Activated CD4-positive, alpha-beta T cell treated with anti-CD3 and anti-CD28 coated beads, Interleukin-2, Interleukin-4, amounts not matched to agents 100 ng/mL and 50 ng/mL, durations not matched to agents 16 hours and 8 hours (primary cell): ENCODE measurements around the gene ADNP.

Source experiments
- DNase-seq: peaks from one replicate; pipeline ENCODE4 v3.0.0-alpha.2; 2020; ENCODE audit warnings: low spot score

Gene ADNP

DNA sequence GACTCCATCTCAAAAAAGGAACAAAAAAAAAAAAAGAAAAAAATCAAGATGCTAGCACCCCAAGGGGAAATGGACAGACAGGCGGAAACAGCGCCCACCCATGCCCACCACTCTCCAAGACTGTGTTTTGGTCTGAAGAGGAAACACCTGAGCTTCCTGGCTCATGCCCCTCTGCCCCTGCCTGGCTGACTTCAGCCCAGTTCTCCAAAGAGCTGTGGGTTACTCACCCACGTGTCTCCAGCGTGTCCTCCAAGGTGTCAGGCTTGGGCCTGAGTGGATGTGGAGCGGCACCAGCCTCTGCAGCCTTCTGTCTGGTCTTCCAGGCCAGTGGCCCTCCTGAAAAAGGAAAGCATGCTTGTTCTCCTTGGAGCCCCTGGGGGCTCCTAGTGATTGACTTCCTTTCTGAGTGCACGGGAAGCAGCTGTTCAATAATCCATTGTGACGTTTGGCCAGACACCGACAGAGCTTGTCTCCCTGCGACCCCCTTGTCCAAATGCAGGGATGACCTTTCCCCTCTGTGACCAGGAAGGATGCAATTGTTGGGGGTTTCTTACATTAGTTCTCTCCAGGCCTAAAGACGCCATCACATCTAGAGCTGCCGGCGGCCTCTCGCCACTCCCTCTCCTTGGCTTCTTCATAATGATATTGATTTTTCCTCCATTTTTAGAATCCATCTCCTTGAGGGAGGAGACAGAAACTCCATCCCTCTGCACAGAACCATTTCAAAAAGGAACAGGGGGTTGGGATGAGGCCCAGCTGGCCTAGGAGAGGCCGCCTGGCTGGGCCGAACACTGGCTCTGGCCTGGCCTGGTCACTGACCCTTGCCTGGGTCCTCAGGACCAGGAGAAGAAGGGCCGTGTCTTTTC, 58.4 kb downstream of the ADNP start:
- DNase-seq: no peak

DNA sequence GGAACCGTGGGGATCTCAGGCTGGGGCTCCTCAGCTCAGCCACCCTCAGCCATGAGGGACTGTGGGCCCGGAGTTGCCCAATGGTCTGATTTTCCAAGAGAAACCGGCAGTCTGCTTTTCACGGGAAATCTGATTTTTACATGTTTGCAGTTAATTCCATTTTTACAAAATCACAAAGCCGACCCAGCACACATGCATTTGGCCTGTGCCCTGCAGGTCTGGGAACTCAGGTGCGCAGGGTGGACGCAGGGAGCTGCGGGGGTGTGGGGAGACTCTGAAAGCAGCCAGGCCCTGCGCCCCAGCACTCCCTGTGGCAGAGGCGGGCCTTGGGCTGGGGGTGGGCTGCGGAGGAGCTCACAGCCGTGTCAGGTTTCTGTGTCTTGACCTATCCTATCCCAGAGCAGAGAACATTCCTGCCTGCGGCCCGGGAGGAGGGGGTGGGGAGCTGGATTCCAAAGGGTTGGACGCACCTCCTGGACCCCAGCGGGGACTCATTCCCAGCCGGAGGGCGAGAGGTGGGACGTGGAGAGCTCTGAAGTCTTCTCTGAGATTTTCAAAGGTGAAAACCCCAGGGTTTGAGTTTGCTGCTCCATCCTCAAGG, 60.6 kb downstream of the ADNP start:
- no peak for DNase-seq

DNA sequence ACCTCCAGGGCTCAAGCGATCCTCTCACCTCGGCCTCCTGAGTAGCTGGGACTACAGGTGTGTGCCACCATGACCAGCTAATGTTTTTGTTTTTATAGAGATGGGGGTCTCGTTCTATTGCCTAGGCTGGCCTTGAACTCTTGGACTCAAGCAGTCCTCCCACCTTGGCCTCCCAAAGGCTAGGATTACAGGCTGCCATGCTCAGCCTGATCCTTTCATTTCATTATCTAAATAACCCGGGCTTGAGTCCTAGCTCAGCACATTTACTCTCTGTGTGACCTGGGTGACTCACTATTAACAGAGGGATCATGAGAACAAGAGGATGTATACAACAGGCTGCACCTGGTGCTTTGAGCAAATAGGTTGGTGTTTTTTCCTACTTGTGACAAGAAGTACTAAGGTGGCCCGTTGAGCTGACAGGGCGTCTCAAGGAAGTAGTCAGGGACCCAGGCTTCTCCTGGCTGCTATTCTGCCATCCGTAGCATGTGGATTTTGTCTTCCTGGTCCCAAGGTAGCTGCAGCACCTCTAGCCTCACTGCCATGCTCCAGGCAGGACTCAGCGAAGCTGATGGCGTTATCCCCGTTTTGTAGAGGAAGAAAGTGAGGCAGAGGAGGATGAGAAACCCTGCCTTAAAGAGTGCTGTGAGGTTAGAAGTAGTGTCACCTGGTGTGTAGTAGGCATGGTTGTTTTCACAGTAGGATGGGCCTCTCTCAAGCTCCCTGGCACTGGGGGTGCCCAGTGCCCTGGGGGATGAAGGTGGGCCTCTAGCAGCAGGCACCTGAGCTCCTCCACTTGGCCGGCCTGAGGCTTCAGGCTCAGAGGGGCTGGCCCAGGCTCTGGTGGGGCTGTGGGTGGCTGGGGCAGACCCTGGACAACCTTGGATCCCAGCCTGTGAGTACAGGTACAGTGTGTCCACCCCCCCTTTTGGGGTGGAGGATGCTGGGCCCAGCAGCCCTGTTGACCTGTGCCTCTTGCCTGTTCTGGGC, 62.4 kb downstream of the ADNP start:
- no peak for DNase-seq

DNA sequence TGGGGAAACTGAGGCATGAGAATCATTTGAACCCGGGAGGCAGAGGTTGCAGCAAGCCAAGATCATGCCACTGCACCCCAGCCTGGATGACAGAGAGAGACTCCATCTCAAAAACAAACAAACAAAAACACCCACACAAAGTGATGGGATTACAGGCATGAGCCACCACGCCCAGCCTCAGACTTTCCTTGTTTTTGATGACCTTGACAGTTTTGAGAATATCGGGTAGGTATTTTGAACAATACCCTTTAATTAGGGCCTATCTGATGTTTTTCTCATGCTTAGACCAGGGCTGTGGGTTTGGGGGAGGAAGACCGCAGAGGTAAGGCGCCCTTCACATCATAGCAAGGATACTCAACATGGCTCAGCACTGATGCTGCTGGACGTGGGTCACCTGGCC, 63.4 kb downstream of the ADNP start:
- no peak for DNase-seq

DNA sequence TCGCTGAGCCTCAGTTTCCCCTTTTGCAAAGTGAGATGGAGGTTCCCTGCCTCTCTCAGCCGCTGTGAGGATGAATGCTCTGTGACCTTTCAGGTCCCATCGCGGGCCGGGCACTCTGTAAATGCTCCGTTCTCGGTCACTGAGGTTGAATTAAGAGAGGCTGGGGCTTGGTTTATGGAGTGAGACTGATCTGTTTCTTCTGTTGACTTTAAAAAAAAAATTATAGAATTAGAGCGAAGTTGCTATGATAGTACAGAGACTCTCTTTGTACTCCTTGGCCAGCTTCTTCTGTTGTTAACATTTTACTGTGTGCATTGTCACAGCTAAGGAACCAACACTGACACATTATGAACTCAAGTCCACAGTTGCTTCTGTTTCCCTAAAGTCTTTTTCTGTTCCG, 64.4 kb downstream of the ADNP start:
- DNase-seq: no peak

DNA sequence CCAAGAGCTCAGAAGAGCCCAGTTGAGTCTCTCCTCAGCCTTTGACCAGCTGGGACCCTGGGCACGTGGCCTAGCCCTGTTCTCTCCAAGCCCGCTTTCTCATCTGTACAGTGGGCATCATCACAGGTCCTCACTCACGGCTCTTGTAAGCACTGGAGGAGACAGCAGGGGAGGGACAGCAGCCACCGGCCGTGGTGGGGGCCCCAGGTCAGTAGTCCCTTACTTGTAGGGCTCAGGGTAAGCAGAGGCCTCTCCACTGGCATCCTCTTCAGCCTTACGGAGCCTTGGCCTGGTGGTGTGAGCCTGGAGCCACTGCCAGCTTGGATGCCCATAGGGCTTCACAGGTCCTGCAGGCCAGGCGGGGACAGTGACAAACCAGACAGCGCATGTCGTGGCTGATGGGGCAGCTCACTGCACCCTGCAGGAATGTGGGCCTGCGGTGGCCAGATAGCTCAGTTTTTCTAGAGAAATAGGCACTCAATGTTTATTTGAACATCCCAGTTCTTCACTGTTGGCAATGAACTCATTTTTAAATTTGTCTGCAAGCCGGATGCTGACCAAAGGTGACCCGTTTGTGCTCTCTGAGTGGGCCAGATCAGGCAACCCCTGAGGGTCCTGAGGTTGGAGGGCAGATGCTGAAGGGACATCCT, 65.1 kb downstream of the ADNP start:
- DNase-seq: no peak

DNA sequence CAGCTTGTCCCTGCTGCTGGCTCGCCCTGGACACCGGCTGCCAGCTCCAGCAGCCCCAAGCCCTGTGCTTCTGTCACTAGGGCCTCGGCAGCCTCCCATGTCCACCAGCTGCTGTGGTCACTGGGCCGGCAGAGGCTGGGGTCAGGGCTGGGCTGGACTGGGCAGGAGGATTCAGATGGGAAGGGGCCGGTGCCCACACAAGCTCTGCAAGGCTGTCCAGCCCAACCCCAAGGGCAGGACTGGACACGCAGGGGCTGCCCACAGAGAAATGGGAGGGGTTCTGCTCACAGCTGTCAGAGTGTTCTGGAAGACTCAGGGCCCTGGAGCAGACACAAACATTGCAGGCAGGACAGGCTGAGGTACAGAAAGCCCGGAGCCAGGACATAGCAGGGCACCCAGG, 65.6 kb downstream of the ADNP start:
- DNase-seq: no peak

DNA sequence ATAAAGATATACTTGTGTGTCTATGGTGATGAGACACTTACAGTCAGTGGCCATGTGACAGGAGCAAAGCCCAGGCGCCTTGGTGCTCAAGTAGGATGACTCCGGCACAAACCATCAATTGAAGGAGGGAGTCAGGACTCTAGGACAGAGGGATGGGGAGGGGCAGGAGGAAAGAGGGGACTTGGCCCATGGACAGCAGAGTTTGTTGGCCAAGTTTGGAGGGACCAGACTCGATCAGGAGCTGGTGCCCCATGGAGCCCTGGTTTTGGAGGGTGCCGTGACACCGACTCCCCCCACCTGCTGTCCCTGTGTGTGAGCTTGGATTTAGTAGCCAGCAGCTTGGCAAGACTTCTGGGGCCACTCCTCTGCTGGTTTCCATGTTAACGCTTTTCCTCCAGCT, 66.1 kb downstream of the ADNP start:
- DNase-seq: no peak

DNA sequence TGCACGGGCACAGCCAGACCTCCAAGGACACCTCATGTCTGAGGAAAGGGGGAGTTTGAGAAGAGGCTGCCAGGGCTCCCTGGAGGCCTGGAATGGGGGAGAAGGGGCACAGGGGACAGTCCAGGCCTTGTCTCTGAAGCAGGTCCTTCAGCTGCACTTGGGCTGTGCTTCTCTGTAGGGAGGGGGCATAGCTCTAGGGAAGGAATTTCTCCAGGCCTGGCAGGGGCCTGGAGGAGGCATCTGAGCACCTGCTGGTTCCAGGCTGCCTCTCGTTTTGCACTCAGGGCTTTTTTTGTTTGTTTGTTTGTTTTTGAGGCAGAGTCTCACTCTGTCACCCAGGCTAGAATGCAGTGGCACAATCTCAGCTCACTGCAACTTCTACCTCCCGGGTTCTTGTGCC, 68.7 kb downstream of the ADNP start:
- no peak for DNase-seq

DNA sequence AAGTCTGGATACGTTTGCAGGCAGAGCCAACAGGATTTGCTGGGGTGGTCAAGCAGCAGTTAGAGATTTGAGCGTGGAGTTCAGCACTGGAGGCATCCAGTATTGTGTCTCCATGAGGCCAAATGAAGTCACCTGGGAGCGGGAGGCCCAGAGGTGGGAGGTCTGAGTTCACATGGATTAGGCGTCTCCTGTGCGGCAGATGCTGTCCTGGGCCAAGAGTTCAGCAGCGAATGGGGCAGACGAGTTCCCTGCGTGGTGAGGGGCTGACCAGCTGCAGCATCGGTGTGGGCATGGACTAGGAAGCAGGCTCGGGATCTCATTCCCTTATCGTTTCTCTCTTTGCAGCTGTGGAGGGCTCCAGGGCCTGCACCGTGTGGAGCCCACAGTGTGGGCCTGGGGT, 70.2 kb downstream of the ADNP start:
- DNase-seq: no peak

DNA sequence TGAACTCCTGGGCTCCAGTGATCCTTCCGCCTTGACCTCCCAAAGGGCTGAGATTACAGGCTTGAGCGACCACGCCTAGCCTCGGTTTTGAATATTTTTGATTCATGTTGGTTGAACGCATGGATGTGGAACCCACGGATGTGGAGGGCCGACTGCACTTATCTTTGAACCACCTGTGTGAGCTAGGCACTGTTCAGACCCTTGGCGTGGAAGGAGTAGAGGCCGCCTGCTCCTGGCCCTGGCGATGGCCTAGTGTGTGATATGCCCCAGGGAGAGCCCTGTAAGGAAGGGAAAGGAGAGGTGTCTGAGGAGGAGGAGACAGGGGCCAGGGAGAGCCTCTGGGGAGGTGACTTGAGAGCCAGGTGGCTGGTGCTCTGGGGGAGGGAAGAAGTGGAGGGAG, 72.1 kb downstream of the ADNP start:
- DNase-seq: no peak

DNA sequence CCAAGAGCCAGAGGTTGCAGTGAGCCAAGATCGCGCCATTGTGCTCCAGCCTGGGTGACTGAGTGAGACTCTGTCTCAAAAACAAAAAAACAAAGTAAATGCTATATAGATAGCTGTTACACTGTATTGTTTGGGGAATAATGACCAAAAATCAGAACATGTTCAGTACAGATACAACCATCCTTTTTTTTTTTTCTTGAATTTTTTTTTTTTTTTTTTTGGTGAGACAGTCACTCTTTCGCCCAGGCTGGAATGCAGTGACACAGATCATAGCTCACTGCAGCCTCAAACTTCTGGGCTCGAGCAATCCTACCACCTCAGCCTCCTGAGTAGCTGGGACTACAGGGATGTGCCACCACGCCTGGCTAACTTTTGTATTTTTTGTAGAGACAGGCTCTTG, 72.7 kb downstream of the ADNP start:
- no peak for DNase-seq

DNA sequence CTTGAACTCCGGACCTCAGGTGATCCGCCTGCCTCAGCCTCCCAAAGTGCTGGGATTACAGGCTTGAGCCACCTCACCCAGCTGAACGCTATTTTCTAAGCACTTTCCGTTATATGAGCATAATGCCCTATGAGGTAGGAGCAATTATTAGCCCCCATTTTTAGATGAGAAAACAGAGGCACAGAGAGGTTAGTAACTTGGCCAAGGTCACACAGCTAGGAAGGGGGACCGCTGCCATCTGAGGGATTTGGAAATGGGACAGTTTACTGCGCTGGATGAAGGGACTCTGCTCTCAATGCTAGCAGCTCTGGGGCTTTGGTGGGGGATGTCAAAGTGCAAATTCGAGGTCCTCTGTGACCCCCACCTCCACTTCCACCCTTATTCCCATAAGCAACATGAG, 73.9 kb downstream of the ADNP start:
- no peak for DNase-seq

DNA sequence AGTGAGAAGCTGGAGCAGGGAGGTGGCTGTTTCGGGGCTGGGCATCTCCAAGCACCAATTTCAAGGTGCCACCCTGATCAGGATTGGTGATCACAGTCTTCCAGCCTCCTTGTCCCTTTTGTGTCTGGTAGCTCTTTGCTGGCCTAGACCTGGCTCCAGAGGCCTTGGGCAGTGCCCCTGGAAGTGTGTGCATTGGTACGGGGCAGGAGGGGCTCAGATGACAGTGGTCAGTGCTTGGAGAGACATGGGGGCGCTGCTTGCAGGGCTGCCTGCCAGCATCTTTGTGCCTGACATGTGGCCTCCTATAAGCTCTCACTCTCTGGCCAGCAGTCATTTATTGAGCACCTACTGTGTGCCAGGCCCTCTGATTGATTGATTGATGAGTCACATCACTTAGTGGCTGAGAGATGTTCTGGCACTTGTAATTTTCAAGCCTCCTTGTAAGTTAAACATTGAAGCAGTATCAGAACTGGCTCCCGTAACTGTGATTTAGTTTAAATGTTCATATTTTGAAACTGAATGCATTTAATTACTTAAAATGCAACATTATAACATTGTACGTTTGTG, 74.7 kb downstream of the ADNP start:
- DNase-seq: no peak

DNA sequence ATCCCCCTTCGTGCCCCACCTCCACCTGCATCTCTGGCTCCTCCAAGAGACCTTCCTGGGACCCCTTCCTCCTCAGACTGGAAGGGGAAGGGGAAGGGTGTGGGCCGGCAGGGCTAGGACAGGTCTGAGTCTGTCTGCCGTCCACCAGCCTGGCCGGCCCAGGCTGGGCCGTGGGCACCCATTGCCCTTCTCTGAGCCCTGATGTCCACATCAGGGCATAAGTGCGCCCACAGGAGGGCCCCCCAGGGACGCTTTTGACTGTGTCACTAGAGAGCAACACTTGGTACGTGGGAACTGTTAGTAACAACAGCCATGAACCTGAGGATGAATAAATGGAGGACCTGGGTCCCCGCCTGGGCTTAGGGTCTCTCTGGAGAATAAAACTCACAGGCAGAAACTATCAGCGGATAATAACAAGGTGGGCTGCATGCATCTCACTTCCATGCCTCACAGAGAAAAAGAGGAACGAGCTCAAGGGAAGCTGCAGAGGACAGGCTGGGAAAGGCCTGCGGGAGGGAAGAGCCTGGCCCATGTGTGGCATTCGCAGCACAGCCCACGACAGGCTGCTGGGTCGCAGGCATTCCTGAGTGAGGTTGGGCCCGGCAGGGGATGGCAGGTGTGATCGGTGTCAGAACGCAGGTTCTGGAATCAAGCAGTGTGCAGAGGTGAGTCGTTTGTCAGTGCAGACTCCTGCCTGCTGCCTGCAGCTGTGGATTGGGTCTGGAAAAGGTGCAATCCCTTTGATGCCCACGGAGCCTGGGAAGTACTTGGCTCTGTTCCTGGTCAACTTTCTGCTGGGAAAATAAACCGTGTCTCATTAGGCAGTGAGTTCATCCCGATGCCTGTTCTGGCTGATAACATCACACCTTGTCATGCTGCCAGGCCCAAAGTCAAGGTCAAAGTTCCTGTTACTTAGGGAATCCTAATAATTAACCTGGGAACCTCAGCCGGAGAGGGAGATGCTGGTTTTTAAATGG, 75.5 kb downstream of the ADNP start:
- no peak for DNase-seq

DNA sequence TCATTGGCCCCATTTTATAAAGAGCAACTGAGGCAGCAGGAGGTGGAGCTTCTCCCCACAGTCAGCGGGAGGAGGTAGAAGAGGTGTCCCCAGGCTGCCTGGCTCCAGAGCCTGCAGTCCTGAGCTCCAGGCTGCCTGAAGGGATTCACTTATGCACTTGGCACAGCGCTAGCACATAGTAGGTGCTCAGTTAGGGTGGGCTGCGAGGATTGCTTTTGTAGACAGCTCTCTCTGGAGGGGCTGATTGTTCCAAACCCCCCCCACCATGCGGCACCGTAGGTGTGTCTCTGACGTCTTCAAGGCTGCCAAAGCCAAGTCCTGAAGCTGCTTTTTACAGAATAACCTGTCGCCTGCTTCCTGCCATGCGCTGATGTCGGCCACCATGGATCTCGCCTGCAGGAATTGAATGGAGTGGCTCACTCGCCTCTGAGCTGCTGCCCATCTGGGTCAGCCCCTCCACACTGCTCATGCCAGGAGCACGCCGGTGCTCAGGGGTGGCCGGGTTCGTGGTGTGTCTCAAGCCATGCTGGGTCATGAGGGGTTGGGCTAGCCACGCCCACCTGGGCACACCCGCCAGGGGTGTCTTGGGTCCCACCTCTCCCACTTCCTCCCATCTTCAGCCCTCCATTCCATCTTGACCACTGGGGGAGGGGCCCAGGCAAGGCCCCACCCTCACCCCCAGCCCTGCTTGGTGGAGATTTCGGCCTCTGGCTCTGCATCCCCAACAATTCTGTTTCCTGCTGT, 76.6 kb downstream of the ADNP start:
- no peak for DNase-seq

DNA sequence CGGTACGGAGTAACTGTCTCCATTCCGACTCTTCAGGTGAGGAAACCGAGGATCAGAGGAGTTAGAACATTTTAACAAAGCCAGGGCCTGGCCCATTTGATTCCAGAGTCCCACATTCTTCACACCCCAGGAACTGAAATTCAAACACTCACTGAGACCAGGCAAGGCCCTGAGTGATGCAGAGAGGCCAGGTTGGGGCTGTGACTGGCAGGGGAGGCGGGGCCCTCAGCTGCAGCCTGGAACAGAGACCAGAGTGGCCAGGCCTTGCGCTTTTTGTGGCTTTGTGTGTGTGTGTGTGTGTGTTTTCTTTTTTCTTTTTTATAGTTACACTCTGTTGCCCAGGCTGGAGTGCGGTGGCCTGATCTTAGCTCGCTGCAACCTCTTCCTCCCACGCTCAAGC, 79.2 kb downstream of the ADNP start:
- no peak for DNase-seq

DNA sequence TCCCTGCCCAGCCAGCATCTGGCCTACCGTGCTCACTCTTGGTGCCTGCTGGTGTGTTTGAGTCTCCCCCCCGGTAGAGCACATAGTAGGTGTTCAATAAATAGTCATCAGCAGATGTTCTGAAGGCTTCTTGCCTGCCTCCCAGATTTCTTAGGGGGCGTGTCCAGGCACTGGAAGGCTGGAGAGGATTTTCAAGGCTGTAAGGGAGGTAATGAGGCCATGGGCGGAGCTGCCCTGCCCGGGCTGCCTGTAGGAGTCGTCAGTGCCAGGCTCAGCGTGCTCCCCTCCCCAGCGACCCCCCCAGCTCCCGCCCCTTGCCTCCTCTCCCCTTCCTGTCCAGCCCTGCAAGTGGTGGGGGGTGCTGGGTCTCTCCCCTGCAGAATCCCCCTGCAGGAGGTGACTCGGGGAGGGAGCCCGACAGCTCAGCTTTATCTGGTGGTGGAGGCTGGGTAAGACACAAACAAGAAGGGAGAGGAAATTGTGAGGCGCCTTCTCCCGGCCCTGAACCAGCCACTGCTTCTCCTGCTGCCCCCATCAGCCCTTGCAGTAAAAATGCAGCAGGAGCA, 80.4 kb downstream of the ADNP start:
- no peak for DNase-seq

DNA sequence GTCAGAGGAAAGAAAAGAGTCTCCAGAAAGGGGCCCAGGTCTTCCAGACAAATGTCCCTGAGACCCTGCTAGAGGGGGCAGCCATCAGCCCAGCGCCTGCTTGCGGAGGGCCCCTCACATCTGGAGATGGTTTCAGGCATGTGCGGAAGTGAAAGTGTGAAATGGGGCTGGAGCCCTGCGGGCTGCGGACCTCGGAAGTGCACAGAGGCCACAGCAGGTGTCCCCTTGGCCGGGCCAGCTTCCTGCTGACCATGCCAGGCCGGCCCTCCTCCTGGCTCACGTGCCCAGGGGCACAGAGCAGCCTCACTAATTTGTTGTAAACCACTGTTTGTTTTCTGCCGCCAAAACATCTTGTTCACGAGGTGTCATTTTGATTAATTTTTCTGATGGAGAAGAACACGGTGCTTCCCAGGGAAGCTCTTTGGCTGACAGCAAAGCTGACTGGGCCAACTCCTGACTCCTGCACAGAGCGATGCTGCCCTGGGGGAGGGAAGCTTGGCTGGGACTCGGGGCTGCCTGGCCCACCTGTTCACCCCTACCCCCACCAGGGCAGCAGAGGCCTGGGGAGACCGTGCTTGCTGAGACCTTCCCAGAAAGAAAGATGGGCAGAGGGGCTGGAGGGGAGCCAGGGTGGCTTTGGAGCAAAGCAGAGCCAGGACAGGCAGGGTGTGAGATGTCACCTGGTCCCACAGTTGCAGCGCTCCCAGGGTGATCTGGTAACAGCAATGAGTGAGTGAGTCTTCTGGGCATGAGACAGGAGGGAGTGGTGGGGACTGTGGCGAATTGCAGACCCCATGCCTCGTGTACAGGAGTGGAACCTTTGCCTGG, 82.2 kb downstream of the ADNP start:
- DNase-seq: no peak
